ENCODE results near the gene UBA7.
"Not testable (repeated sequence)": the region's sequence is repeated elsewhere in the genome, so short reads cannot be mapped to it uniquely, and the experiment has no call there.

The UBA7 gene

DNA sequence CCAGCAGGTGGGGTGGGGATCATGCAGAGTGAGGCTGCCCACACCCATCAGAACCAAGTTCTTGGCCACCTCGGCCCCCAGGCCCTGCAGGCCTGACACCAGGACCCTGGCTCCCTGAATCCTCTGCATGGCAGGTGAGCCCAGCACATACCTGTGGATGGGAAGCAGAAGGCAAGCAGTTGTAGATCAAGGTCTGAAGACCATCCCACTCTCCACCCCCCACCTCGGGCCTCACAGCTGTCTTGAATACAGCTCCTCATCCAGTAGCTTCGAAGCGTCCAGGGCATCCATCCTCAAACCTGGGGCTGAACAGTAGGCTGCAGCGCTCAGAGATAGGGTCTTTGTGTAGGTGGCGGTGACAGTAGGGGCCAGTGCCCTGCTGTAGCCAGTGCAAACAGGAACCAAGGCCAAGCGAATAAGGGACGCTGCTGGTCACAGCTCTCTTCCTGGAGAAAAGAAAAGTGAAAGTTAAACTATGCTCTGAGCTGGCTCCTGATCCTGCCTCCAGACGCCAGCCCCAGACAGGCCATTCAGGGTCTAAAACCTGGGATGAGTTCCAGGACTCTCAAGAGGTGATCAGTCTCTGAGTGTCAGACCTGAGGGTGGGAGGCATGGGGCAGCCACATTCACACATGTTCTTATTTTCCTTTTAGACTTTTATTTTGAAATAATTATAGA lies at the start of gene UBA7:
TSS of gene UBA7 (minus strand) at position 457 of the 678 bp plus-strand sequence. CDS start at position 291, 166 bp downstream.
- peak; percentile 78 to 80 for DNase-seq

GRCh38 chr3:49859576-49860305 lies 46.0 kb upstream of the UBA7 start:
- no peak for DNase-seq

DNA sequence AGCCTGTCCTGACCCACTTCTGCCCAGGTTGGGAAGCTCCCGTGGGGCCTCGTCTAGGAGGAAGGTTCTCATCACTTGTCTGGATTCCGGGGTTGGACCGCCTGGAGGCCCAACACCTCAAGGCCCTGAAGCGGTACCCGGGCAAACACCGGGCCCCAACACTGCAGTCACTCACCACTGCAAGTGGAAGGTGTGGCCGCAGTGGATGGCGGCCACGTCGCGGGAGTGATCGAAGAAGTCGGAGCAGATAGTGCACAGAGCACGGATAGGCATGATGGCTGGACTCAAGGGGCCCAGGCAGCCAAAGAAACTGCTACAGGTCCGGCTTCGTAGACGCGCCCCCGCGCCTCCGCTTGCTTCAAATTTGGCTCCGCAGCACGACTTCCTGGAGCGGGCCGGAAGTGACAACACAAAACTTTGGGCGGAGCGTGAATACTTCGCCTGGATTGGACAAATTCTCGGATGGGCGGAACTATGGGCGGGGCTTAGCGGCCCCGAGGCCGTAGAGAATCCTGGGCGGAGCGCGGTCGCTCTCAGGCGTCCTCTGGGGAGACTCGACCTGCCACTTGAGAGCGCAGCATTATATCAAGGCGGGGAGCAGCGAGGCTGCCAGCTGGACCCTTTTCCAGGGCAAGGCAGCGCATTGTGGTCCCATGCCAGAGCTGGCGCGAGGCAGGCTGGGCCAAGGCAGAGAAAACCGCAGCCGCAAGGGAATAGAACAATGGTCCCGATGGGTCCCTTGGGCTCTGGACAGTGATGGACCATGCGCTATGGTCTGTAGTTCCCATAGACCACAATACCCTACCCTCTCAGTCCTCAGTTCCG lies 42.6 kb upstream of the UBA7 start, which contains the start of gene TRAIP:
TSS of gene TRAIP (minus strand) at position 384 of the 825 bp plus-strand sequence. CDS start at position 273, 111 bp downstream.
- DNase-seq = peak; percentile 90 to 99

DNA sequence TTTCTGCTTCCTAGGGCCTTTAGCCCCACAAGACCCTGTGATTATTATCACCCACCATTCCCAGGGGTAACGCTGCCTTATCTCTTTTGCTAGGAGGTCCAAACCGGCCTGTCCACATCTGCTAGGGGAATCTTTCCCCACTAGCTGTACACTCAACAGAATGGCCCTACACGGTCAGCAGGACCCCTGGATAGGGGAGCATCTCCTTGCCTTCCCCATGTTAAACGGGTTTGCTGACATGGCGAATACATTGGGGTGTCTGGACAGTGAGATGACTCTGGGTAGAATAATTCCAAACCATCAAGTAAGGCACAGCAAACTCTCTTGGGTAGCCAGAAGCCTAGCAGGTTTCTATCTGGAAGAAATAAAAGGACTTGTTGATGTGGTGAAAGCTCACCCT lies 41.9 kb upstream of the UBA7 start:
- DNase-seq = no peak

DNA sequence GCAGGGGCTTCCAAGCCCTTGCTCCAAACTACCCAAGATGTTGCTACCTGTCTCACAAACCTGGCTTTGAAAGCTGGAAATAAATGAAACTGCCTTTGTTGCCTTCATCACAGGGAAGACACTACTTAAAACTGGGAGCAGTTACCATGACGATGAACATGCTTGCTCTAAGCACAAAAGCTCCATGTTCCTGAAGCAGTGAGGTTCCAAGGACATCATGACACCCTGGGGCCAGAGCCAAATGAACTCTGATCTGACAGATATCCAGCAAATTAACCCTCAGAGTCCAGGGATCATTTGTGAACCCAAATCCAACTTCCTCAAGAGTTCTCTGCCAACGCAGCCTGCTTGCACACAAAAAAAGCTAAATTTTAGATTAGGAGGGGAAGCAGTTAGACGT lies 31.9 kb upstream of the UBA7 start:
- no peak for DNase-seq

DNA sequence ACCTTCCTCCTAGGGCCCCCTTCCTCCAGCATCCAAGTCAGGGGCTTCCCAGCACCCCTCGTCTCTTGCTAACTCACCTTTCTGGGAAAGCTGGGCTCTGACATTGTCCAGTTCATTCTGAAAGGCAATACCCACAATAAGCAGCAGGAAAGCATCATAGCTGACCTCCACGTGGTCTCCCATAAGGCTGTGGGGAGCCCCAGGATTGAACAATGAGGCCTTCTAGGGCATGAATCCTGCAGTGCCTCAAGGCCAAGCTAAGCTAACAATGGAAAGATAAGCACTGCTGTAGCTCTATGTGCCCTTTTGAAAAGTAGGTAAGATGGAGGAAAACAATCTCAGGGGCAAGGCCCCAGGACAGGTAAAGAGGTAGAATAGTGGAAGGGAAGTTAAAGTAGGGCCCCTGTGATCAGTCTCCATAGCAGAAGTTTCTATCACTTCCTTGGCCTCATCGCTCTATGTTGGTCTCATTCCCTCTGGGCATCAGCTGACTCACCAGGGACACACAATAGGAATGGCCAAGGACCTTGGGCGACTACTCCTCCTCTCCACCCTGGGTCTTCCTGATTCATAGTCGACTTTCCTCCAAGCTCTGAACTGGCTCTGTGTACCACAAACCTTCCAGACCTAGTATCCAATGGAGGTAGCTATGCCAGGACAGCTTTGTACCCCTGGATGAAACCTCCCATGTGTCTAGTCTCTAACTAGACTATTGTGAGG lies 30.9 kb upstream of the UBA7 start:
- no peak for DNase-seq

DNA sequence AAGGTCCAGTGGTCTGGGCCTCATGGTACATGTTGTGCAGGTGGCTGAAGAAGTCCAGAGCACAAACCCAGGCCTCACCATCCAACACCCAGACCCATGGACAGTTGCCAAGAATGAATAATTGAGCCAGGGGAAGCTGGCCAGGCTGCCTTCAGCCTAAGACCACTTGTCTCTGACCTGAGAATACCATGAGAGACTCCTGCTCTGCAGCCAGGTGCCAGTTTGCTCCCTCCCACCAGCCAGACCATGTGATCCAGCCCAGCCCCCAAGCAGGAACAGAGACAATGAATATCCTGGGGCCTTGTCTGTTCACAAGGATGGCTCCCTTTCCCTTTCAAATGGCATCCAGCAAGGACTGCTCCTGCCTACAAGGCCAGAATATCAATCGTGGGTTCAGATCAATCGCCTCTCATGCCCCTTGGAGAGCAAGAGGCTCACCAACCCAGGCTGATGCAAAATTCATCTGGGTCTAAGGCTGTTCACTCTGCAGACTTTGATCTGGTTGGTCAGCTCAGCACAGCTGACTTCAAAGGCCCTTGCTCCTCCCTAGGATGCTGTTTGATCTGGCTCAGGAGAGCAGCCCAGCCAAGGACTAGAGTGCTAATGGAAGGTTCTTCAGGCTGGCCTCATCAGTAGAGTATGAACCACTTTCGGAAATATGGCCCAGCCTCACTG lies 29.2 kb upstream of the UBA7 start:
- DNase-seq = no peak

DNA sequence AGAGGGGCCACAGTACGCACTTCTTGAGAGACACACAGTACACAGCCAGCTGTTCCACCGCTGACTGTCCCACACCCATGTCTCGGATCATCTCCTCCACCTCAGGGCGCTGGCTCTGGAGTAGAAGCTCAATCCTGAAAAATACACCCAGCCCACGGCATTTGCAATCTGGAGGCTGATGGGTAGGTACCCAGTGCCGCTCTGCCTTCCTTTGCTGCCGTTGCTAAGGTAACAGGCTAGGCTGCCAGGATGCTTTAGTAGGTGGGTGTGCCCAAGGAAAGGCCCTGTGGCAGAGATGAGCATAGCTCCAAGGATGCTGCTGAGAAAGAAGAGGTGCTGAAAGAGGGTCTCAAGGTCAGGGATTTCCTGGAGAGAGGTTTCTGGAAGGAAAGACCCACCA lies 28.1 kb upstream of the UBA7 start:
- no peak for DNase-seq

- DNase-seq = no peak
These were observed 27.5 kb upstream of the UBA7 start for GRCh38 chr3:49841126-49841696.

GRCh38 chr3:49840388-49840787 lies 26.6 kb upstream of the UBA7 start:
- DNase-seq = no peak

- DNase-seq = peak; percentile 59 to 91
These were observed 25.5 kb upstream of the UBA7 start for GRCh38 chr3:49839193-49839809.

GRCh38 chr3:49831341-49831740 lies 17.6 kb upstream of the UBA7 start:
- no peak for DNase-seq

DNA sequence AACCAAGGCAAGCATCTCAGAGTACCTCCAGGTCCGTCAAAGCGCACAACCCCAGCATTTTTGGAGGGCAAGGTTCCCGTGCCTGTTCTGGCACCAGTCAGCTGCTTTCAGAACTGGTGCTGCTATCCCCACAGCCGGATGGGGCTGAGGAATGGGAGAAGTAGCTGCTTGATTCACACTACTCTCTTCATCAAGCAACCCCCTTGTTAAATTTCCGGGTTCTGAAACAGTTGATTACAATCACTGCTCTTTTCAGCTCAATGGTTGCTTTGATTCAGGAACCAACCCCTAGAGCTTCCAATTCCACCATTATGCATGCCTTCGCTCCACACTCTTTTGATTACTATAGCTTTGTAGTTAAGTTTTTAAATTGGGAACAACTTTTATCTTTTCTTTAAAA lies 12.3 kb upstream of the UBA7 start:
- DNase-seq = no peak

GRCh38 chr3:49823131-49823530 lies 9.4 kb upstream of the UBA7 start:
- DNase-seq = not testable (repeated sequence)

- no peak for DNase-seq
These were observed 747 bp downstream of the UBA7 start for GRCh38 chr3:49812916-49813496.

- DNase-seq = no peak
These were observed 6.2 kb downstream of the UBA7 start for GRCh38 chr3:49807431-49808114.

DNA sequence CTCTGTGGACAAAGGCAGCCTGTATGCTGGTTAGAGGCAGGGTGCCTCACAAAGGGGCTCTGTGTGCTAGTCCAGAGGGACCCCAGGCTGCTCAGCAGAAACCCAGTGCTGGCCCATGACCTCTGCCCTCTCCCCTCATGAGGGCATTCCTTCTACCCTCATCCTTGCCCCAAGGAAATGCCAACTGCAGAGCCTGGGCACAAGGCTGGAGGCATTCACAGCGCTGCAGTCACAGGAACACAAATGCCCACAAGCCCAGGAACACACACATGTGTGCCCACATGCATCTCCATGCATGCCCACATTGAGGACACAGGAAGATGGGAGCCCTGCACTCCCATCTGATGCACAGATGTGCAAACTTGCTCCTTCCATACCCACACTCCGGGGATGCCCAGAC lies 6.9 kb downstream of the UBA7 start:
- DNase-seq = no peak

GRCh38 chr3:49805897-49806701 lies 7.7 kb downstream of the UBA7 start:
- peak in 1 of 2 donors; percentile 34 for DNase-seq

GRCh38 chr3:49805367-49805782 lies 8.4 kb downstream of the UBA7 start:
- no peak for DNase-seq
